GM12878 (cell line): Measurements from ENCODE around the gene TSPAN15. TPM values are rescaled to one million over a fixed set of nuclear protein-coding genes. Genes with fewer than 3 reads are reported as not detected.

Experiments
- ATAC-seq: fragments of 200-7000 bp; cut with Tn5 transposase; 3 replicates; pipeline ENCODE4 v1.9.1; 2020; ENCODE audit warnings: mild to moderate bottlenecking, moderate library complexity
- BruUV-seq: library from RNA; stranded (reverse); fragments of 400-500 nt; replicated peaks from 2 replicates; lab custom pipeline; 2021; lab: Mats Ljungman, UMichigan
- CTCF ChIA-PET: fragments of 300-600 bp; sonication (Branson Sonifier 250); formaldehyde crosslinking; extraction: SDS; loops from one replicate; lab custom pipeline; 2021; ENCODE audit warnings: inconsistent platforms; lab: Yijun Ruan, JAX
- POLR2A ChIA-PET: fragments of 350-600 bp; formaldehyde crosslinking; extraction: SDS; loops from one replicate; lab custom pipeline; 2021; ENCODE audit warnings: inconsistent platforms; lab: Charles Lee
- RAD21 ChIA-PET: fragments of 300-600 bp; sonication (Branson Sonifier 250); formaldehyde crosslinking; loops from one replicate; lab custom pipeline; 2023; ENCODE audit warnings: antibody characterized with exemption; ENCODE audit not compliant: unreplicated experiment; lab: Charles Lee
- SMC1A ChIA-PET: fragments of 300-600 bp; sonication (Branson Sonifier 250); formaldehyde crosslinking; loops from one replicate; lab custom pipeline; 2023; ENCODE audit not compliant: unreplicated experiment, uncharacterized antibody; lab: Charles Lee
- DNase-seq: peaks from one replicate; pipeline ENCODE4 v3.0.0-alpha.2; 2011; ENCODE audit warnings: low read depth, low spot score
- FAIRE-seq: peaks from 3 replicates; lab custom pipeline; 2011; peaks lifted over from hg19 to GRCh38; lab: Jason Lieb, UNC
- H2AFZ ChIP-seq: 2 replicates; pipeline ENCODE4 v1.6.0; 2011; ENCODE audit warnings: low read depth, low read length, control low read depth; ENCODE audit not compliant: control insufficient read depth
- H3K27ac ChIP-seq: 2 replicates; pipeline ENCODE4 v1.5.1; 2011; ENCODE audit warnings: control low read depth; ENCODE audit not compliant: control insufficient read depth, insufficient read depth
- H3K27me3 ChIP-seq, 2 experiments: replicated peaks in 1 of 2; 2 replicates each; pipeline versions ENCODE4 v1.6.0 to v1.6.1; 2011; ENCODE audit warnings: low read length in 1 of 2; ENCODE audit not compliant: control insufficient read depth in 2 of 2, insufficient read depth in 2 of 2
- H3K36me3 ChIP-seq, 2 experiments: 2 replicates each; pipeline ENCODE4 v1.5.1; 2011; ENCODE audit warnings: low read length in 1 of 2; ENCODE audit not compliant: control insufficient read depth in 2 of 2, insufficient read depth in 2 of 2
- H3K4me1 ChIP-seq: 2 replicates; pipeline ENCODE4 v1.6.1; 2011; ENCODE audit warnings: mild to moderate bottlenecking, low read length, moderate library complexity, mixed read lengths; ENCODE audit not compliant: control insufficient read depth, insufficient read depth
- H3K4me2 ChIP-seq: 2 replicates; pipeline ENCODE4 v1.6.0; 2011; ENCODE audit warnings: control low read depth; ENCODE audit not compliant: control insufficient read depth, insufficient read depth
- H3K4me3 ChIP-seq: fragments of 200-600 bp; sonication (generic); 2 replicates; pipeline ENCODE4 v1.5.1; 2016
- H3K79me2 ChIP-seq: 2 replicates; pipeline ENCODE4 v1.6.0; 2011; ENCODE audit warnings: low read length; ENCODE audit not compliant: control insufficient read depth, insufficient read depth
- H3K9ac ChIP-seq: 2 replicates; pipeline ENCODE4 v1.8.0; 2011; ENCODE audit warnings: low read length, control low read depth, mixed read lengths; ENCODE audit not compliant: control insufficient read depth, insufficient read depth
- H3K9me3 ChIP-seq: replicated peaks from 3 replicates; pipeline ENCODE4 v1.5.1; 2011; ENCODE audit warnings: mild to moderate bottlenecking, low read length; ENCODE audit not compliant: control insufficient read depth, insufficient read depth
- H4K20me1 ChIP-seq: 2 replicates; pipeline ENCODE4 v1.6.0; 2011; ENCODE audit not compliant: control insufficient read depth, insufficient read depth
- CEBPB ChIP-seq, 2 experiments: fragments of 150-350 bp in 1 of 2; IDR thresholded peaks; 2 replicates each; pipeline ENCODE4 v1.6.1; 2012 to 2014; ENCODE audit warnings: low read depth in 2 of 2, low read length in 2 of 2, borderline replicate concordance in 1 of 2, inconsistent platforms in 1 of 2
- JUND ChIP-seq: IDR thresholded peaks from 2 replicates; pipeline ENCODE4 v1.6.1; 2012; ENCODE audit warnings: low read depth, mild to moderate bottlenecking, low read length, improper control_type of control experiment, moderate library complexity
- MTA3 ChIP-seq: IDR thresholded peaks from 2 replicates; pipeline ENCODE4 v1.6.1; 2012; ENCODE audit warnings: low read length, inconsistent platforms, borderline replicate concordance
- NFIC ChIP-seq: IDR thresholded peaks from 2 replicates; pipeline ENCODE4 v1.6.1; 2012; ENCODE audit warnings: low read depth, mild to moderate bottlenecking, inconsistent platforms, low read length, moderate library complexity
- NR2C2 ChIP-seq: IDR thresholded peaks from 2 replicates; pipeline ENCODE4 v1.6.1; 2011; ENCODE audit warnings: borderline replicate concordance, low read depth; ENCODE audit not compliant: control insufficient read depth, insufficient read length
- RCOR1 ChIP-seq: conservative IDR thresholded peaks from 2 replicates; pipeline ENCODE4 v1.6.1; 2012; ENCODE audit warnings: low read depth, low read length, improper control_type of control experiment
- RFX5 ChIP-seq: IDR thresholded peaks from 2 replicates; pipeline ENCODE4 v1.6.1; 2011; ENCODE audit warnings: low read depth, low read length, improper control_type of control experiment
- SIN3A ChIP-seq: IDR thresholded peaks from 2 replicates; pipeline ENCODE4 v1.6.1; 2012; ENCODE audit warnings: low read depth, low read length, improper control_type of control experiment
- ZNF24 ChIP-seq: fragments of 450-650 bp; IDR thresholded peaks from 2 replicates; pipeline ENCODE4 v1.6.1; 2017; ENCODE audit warnings: antibody characterized with exemption, mild to moderate bottlenecking
- WGBS: methylation state at CpG from one replicate; pipeline ENCODE4 v1.1.6; 2016; ENCODE audit warnings: low lambda C conversion rate; ENCODE audit not compliant: insufficient replicate concordance, insufficient coverage; ENCODE audit errors: missing lambda C conversion rate; 5-methylcytosine and 5-hydroxymethylcytosine counted together
- in situ Hi-C: fragments of 300-500 bp; cut with MboI; formaldehyde crosslinking; loops from 9 replicates; pipeline ENCODE4 v1.14.3; 2018; ENCODE audit warnings: mixed read lengths
- intact Hi-C: fragments of 100-400 bp; cut with micrococcal nuclease; formaldehyde crosslinking; loops from one replicate; pipeline ENCODE4 v1.14.2; 2022; ENCODE audit not compliant: unreplicated experiment
- polyA plus RNA-seq, 11 experiments: library from polyadenylated mRNA; depleted of rRNA in 4 of 11; unstranded in 6 of 11; stranded (reverse) in 5 of 11; fragments of >200 nt; fragmentation: Nextera tagmentation in 4 of 11; fragmentation: Illumina TruSeq in 1 of 11; extraction: Ambion mirVana in 4 of 11; extraction: Trizol in 1 of 11; gene quantifications; 1 replicate in 1 of 11; 2 replicates in 10 of 11; pipeline versions ENCODE4 v1.2.1 to v1.2.3, GENCODE V29; 2011 to 2016; ENCODE audit warnings: inconsistent platforms in 2 of 11, missing spikeins in 2 of 11, low read depth in 1 of 11
- total RNA-seq, 4 experiments: library from RNA; depleted of rRNA in 3 of 4; stranded (reverse); fragments of >200 nt in 3 of 4; fragmentation: Illumina TruSeq in 1 of 4; extraction: Trizol in 1 of 4; gene quantifications; 2 replicates each; pipeline versions ENCODE4 v1.2.1 to v1.2.3, GENCODE V29; 2013 to 2021
- TF ChIP-seq, protein P1 (sequence below): IDR thresholded peaks from 2 replicates; pipeline ENCODE4 v1.6.1; 2012; ENCODE audit warnings: low read depth, low read length, improper control_type of control experiment

Gene TSPAN15
- total and polyA plus RNA-seq, 10 of the 15 experiments (the other 5 are each of a cell fraction or from before 2014, with no cell fraction given), result 1.3 to 8.5 (median 2.4) TPM; not detected in 2

DNA sequence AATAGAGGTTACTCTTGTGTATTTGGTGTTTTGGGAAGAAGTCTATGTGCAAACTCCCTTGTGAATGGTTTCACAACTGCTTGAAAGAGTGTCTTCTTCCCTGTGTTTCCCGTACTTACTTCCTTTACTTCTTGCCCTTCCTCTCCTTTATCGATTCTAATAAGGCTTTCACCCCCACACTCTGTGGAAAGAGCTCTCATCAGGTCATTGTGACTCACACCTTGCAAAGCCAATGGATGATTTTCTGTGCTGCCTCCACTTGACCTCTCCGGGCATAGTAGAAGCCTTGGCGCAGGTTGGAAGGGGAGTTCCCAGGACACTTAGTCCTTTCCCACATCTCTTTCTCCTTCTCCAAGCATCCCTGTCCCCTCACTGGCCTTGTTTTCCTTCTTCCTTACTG is 6.2 kb upstream of the TSPAN15 start:
- FAIRE-seq, result no peak
- Histone ChIP-seq H3K36me3 (no peaks in the 10 kb centered on the region), H3K9ac (no peak overlapping the region), H3K4me1 (no peaks in the 10 kb centered on the region), H3K27me3 (no peaks in the 10 kb centered on the region), H2AFZ (no peak overlapping the region), H3K9me3 (no peaks in the 10 kb centered on the region), H3K4me3 (no peak overlapping the region), H3K27ac (no peak overlapping the region), H3K79me2 (no peaks in the 10 kb centered on the region), H3K4me2 (no peak overlapping the region), H4K20me1 (no peaks in the 10 kb centered on the region)
- ChIA-PET CTCF (interaction anchor here (0.6 to 1.2 kb wide), 2 partner anchors 13 to 63 kb away, joined by 3 read pairs; no protein-coding TSS in a partner anchor), RAD21 (no interaction called here), SMC1A (no interaction called here), POLR2A (no interaction called here)
- DNase-seq, result no peak
- 62% methylated on average over 3 of the region's 4 CpGs for WGBS
- TF ChIP-seq MTA3 (no peak), RCOR1 (no peak), ZNF24 (no peak), RFX5 (no peak), CEBPB (IDR thresholded peaks at IDR 0.05; ENCODE audit: borderline replicate concordance in 1 of 2, low read depth in 2 of 2, low read length in 2 of 2) (no peak), JUND (no peak), NR2C2 (no peak), NFIC (no peak), SIN3A (no peak)
- TF ChIP-seq, protein P1, sequence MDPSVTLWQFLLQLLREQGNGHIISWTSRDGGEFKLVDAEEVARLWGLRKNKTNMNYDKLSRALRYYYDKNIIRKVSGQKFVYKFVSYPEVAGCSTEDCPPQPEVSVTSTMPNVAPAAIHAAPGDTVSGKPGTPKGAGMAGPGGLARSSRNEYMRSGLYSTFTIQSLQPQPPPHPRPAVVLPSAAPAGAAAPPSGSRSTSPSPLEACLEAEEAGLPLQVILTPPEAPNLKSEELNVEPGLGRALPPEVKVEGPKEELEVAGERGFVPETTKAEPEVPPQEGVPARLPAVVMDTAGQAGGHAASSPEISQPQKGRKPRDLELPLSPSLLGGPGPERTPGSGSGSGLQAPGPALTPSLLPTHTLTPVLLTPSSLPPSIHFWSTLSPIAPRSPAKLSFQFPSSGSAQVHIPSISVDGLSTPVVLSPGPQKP, result no peak
- ATAC-seq, result no peak
- intact Hi-C loops, result no loop called here
- BruUV-seq, result no TSS peak
- in situ Hi-C loops, result no loop called here
